ENCODE results near the gene RAE1. TPM values are rescaled to one million over a fixed set of nuclear protein-coding genes. Genes with fewer than 3 reads are reported as not detected.

Gene RAE1
- polyA plus RNA-seq, 2 donors: 8.6 to 25.0 TPM

GRCh38 chr20:57422254-57422653 is 71.2 kb downstream of the RAE1 start:
- Histone ChIP-seq H3K4me1 (ENCODE audit: control insufficient read depth in 2 of 2, insufficient read depth in 2 of 2, low read length in 1 of 2) (no peaks in the 10 kb centered on the region), H3K9me3 (ENCODE audit: control insufficient read depth in 2 of 2, insufficient read depth in 1 of 2, low read depth in 1 of 2, low read length in 1 of 2) (peaks cover 0 to 2% of the 10 kb centered on the region in 2 donors), H3K4me3 (ENCODE audit: low read depth in 1 of 2, low read length in 2 of 2) (no peak overlapping the region), H3K27ac (ENCODE audit: low read depth in 2 of 2, low read length in 1 of 2) (no peak overlapping the region), H3K36me3 (ENCODE audit: control insufficient read depth in 2 of 2, insufficient read depth in 2 of 2, low read length in 1 of 2) (no peaks in the 10 kb centered on the region), H3K27me3 (ENCODE audit: control insufficient read depth in 1 of 2, insufficient read depth in 2 of 2, low read length in 2 of 2) (no peaks in the 10 kb centered on the region)
- 66 to 73% methylated on average over 7 of the region's 7 CpGs for WGBS, 2 donors

DNA sequence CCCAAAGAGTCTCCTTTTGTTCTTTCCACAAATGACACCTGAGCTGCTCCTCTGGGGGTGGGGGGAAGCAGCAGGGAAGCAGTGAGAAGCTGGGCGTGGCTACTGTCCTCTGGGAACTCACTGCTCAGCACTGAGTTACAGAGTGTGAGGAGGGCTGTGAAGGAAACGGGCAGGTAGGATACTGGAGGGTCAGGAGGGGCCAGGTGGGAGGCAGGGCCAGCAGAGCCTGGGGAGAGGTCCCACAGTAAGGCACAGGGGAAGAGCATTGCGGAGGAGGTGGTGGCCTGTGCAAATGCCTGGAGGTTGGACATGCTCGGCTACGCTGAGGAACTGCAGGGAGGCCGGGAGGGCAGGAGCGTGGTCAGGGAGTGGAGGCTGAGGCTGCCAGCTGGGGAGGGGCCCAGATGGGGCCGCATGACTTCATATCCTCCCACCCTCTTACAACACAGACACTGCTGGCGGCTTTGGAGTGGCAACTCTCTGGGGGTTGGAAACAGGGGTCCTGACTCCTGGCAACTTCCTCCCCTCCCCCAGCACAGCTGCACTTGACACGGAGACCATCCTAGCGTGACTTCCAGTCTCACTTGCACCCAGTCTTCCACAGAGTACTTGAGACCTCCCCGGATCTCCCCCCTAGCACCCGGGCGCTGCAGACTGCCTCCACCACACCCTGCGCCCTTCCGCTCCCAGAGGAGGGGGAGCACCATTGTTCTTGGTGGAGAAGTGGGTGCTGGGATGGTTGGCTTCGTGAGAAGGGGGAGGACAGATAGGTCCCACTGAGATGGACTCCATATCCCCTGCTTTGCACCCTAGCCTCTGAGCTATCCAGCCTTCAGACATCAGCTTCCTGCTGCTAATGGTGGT is 74.3 kb downstream of the RAE1 start:
- Histone ChIP-seq H3K4me1 (ENCODE audit: control insufficient read depth in 2 of 2, insufficient read depth in 2 of 2, low read length in 1 of 2) (no peaks in the 10 kb centered on the region), H3K27ac (ENCODE audit: low read depth in 2 of 2, low read length in 1 of 2) (no peak overlapping the region), H3K27me3 (ENCODE audit: control insufficient read depth in 1 of 2, insufficient read depth in 2 of 2, low read length in 2 of 2) (no peaks in the 10 kb centered on the region), H3K9me3 (ENCODE audit: control insufficient read depth in 2 of 2, insufficient read depth in 1 of 2, low read depth in 1 of 2, low read length in 1 of 2) (peaks cover 0 to 2% of the 10 kb centered on the region in 2 donors), H3K36me3 (ENCODE audit: control insufficient read depth in 2 of 2, insufficient read depth in 2 of 2, low read length in 1 of 2) (no peaks in the 10 kb centered on the region), H3K4me3 (ENCODE audit: low read depth in 1 of 2, low read length in 2 of 2) (no peak overlapping the region)
- WGBS, 2 donors: 70 to 75% methylated on average over 17 of the region's 17 CpGs

GRCh38 chr20:57426271-57426689 is 75.2 kb downstream of the RAE1 start:
- H3K4me1 ChIP-seq (ENCODE audit: control insufficient read depth in 2 of 2, insufficient read depth in 2 of 2, low read length in 1 of 2): no peaks in the 10 kb centered on the region
- H3K4me3 ChIP-seq (ENCODE audit: low read depth in 1 of 2, low read length in 2 of 2): no peak overlapping the region
- H3K9me3 ChIP-seq (ENCODE audit: control insufficient read depth in 2 of 2, insufficient read depth in 1 of 2, low read depth in 1 of 2, low read length in 1 of 2): peaks cover 0 to 2% of the 10 kb centered on the region in 2 donors
- no peak overlapping the region for H3K27ac ChIP-seq (ENCODE audit: low read depth in 2 of 2, low read length in 1 of 2)
- no peaks in the 10 kb centered on the region for H3K27me3 ChIP-seq (ENCODE audit: control insufficient read depth in 1 of 2, insufficient read depth in 2 of 2, low read length in 2 of 2)
- no peaks in the 10 kb centered on the region for H3K36me3 ChIP-seq (ENCODE audit: control insufficient read depth in 2 of 2, insufficient read depth in 2 of 2, low read length in 1 of 2)
- 77 to 86% methylated on average over 13 of the region's 13 CpGs for WGBS, 2 donors

DNA sequence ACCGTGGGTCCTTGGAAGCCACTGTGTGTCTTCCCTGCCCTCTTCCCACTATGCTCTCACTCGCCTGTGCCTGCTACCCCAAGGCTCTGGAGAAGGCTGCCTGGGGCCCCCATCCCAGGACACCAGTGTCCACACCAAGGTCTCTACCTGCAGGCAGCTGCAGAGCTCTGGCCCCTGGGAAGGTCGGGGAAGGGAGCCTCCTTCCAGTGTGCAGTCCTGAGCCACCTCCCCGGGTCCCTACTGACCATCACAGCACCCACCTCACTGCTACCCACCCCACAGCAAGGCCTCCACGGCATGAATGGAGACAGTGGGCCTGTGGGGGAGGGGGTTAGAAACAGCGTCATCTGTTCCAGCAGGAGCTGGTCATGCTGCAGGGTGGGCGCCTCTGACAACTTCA is 75.8 kb downstream of the RAE1 start:
- WGBS, 2 donors: 82% methylated on average over 7 of the region's 7 CpGs
- no peaks in the 10 kb centered on the region for H3K36me3 ChIP-seq (ENCODE audit: control insufficient read depth in 2 of 2, insufficient read depth in 2 of 2, low read length in 1 of 2)
- no peaks in the 10 kb centered on the region for H3K27me3 ChIP-seq (ENCODE audit: control insufficient read depth in 1 of 2, insufficient read depth in 2 of 2, low read length in 2 of 2)
- no peak overlapping the region for H3K4me3 ChIP-seq (ENCODE audit: low read depth in 1 of 2, low read length in 2 of 2)
- no peak overlapping the region for H3K27ac ChIP-seq (ENCODE audit: low read depth in 2 of 2, low read length in 1 of 2)
- H3K9me3 ChIP-seq (ENCODE audit: control insufficient read depth in 2 of 2, insufficient read depth in 1 of 2, low read depth in 1 of 2, low read length in 1 of 2): peaks cover 0 to 2% of the 10 kb centered on the region in 2 donors
- no peaks in the 10 kb centered on the region for H3K4me1 ChIP-seq (ENCODE audit: control insufficient read depth in 2 of 2, insufficient read depth in 2 of 2, low read length in 1 of 2)

- H3K4me3 ChIP-seq (ENCODE audit: low read depth in 1 of 2, low read length in 2 of 2): no peak overlapping the region
- no peaks in the 10 kb centered on the region for H3K27me3 ChIP-seq (ENCODE audit: control insufficient read depth in 1 of 2, insufficient read depth in 2 of 2, low read length in 2 of 2)
- H3K36me3 ChIP-seq (ENCODE audit: control insufficient read depth in 2 of 2, insufficient read depth in 2 of 2, low read length in 1 of 2): no peaks in the 10 kb centered on the region
- peaks cover 0 to 2% of the 10 kb centered on the region in 2 donors for H3K4me1 ChIP-seq (ENCODE audit: control insufficient read depth in 2 of 2, insufficient read depth in 2 of 2, low read length in 1 of 2)
- peaks cover 0 to 2% of the 10 kb centered on the region in 2 donors for H3K9me3 ChIP-seq (ENCODE audit: control insufficient read depth in 2 of 2, insufficient read depth in 1 of 2, low read depth in 1 of 2, low read length in 1 of 2)
- H3K27ac ChIP-seq (ENCODE audit: low read depth in 2 of 2, low read length in 1 of 2): no peak overlapping the region
- 64% methylated on average over 21 of the region's 21 CpGs for WGBS, 2 donors
These were observed 77.5 kb downstream of the RAE1 start for GRCh38 chr20:57428324-57429158.

Other genes starting within 250 kb of the RAE1 start
- 10 to 100 TPM; 17.6 to 28.7 TPM for gene BMP7, start 84.6 kb upstream of the RAE1 start, polyA plus RNA-seq
- gene SPO11, start 21.5 kb upstream of the RAE1 start, polyA plus RNA-seq: not detected
- gene RBM38, start 40.1 kb downstream of the RAE1 start, polyA plus RNA-seq: 10 to 100 TPM; 10.9 to 13.8 TPM
- not detected for gene CTCFL, start 173.9 kb downstream of the RAE1 start, polyA plus RNA-seq
- under 1 TPM; 0.12 to 0.25 TPM for gene PCK1, start 209.9 kb downstream of the RAE1 start, polyA plus RNA-seq

Data from esophagus (tissue), 2 donors.